IMR-90 (cell line): Measurements from ENCODE around the gene FOXO3. TPM values are rescaled to one million over a fixed set of nuclear protein-coding genes. Genes with fewer than 3 reads are reported as not detected.

Source experiments
- ATAC-seq: fragments of 200-7000 bp; cut with Tn5 transposase; 2 replicates; pipeline ENCODE4 v1.9.1; 2020; ENCODE audit warnings: low read depth, mild to moderate bottlenecking, moderate library complexity
- BruUV-seq: library from RNA; stranded (reverse); fragments of 400-500 nt; replicated peaks from 2 replicates; lab custom pipeline; 2021; lab: Mats Ljungman, UMichigan
- CTCF ChIA-PET: fragments of 300-600 bp; formaldehyde crosslinking; extraction: SDS; loops from one replicate; lab custom pipeline; 2021; ENCODE audit warnings: antibody characterized with exemption; lab: Yijun Ruan, JAX
- POLR2A ChIA-PET: fragments of 300-600 bp; sonication (Branson Sonifier 250); formaldehyde crosslinking; loops from one replicate; lab custom pipeline; 2022; ENCODE audit warnings: antibody characterized with exemption; ENCODE audit not compliant: unreplicated experiment; lab: Charles Lee
- DNase-seq: peaks from one replicate; pipeline ENCODE4 v3.0.0; 2013
- H2AFZ ChIP-seq: replicated peaks from 2 replicates; pipeline ENCODE3; 2013; ENCODE audit warnings: low read length, mild to moderate bottlenecking; ENCODE audit not compliant: poor library complexity
- H2AK5ac ChIP-seq: 2 replicates; pipeline ENCODE4 v1.6.1; 2013; ENCODE audit warnings: low read depth, low read length, inconsistent platforms
- H2AK9ac ChIP-seq: replicated peaks from 2 replicates; pipeline ENCODE3; 2013; ENCODE audit warnings: mild to moderate bottlenecking, low read depth, low read length, moderate library complexity; ENCODE audit not compliant: poor library complexity
- H2BK120ac ChIP-seq: 2 replicates; pipeline ENCODE4 v1.6.1; 2013; ENCODE audit warnings: low read depth, low read length, inconsistent platforms
- H2BK15ac ChIP-seq: 3 replicates; pipeline ENCODE4 v1.6.1; 2013; ENCODE audit warnings: low read depth, low read length, inconsistent platforms
- H2BK20ac ChIP-seq: 2 replicates; pipeline ENCODE4 v1.6.1; 2013; ENCODE audit warnings: low read depth, mild to moderate bottlenecking, inconsistent platforms, low read length, moderate library complexity
- H2BK5ac ChIP-seq: 2 replicates; pipeline ENCODE4 v1.6.1; 2013; ENCODE audit warnings: mild to moderate bottlenecking, low read depth, low read length, inconsistent platforms; ENCODE audit not compliant: poor library complexity, severe bottlenecking
- H3K14ac ChIP-seq: replicated peaks from 2 replicates; pipeline ENCODE4 v1.6.1; 2013; ENCODE audit warnings: low read depth, low read length, inconsistent platforms
- H3K18ac ChIP-seq: 2 replicates; pipeline ENCODE4 v1.6.1; 2013; ENCODE audit warnings: low read depth, low read length, control low read depth
- H3K23ac ChIP-seq: 2 replicates; pipeline ENCODE4 v1.6.1; 2013; ENCODE audit warnings: low read depth, low read length, inconsistent platforms
- H3K27ac ChIP-seq: 2 replicates; pipeline ENCODE4 v1.5.1; 2013; ENCODE audit warnings: mild to moderate bottlenecking, control low read depth, low read length; ENCODE audit not compliant: insufficient read depth
- H3K27me3 ChIP-seq: 2 replicates; pipeline ENCODE4 v1.6.1; 2013; ENCODE audit warnings: low read length; ENCODE audit not compliant: control insufficient read depth, insufficient read depth
- H3K36me3 ChIP-seq: 2 replicates; pipeline ENCODE4 v1.6.1; 2013; ENCODE audit warnings: low read length, mixed read lengths; ENCODE audit not compliant: control insufficient read depth, insufficient read depth
- H3K4ac ChIP-seq: 2 replicates; pipeline ENCODE4 v1.6.1; 2013; ENCODE audit warnings: low read depth, low read length, inconsistent platforms
- H3K4me1 ChIP-seq: 2 replicates; pipeline ENCODE4 v1.6.1; 2013; ENCODE audit warnings: low read length, mixed read lengths; ENCODE audit not compliant: control insufficient read depth, insufficient read depth
- H3K4me2 ChIP-seq: 2 replicates; pipeline ENCODE4 v1.6.1; 2013; ENCODE audit warnings: low read depth, mild to moderate bottlenecking, control low read depth, low read length, moderate library complexity
- H3K4me3 ChIP-seq: 2 replicates; pipeline ENCODE4 v1.5.1; 2013; ENCODE audit warnings: low read depth, mild to moderate bottlenecking, control low read depth, low read length, moderate library complexity; ENCODE audit not compliant: insufficient read depth
- H3K56ac ChIP-seq: 2 replicates; pipeline ENCODE4 v1.6.1; 2013; ENCODE audit warnings: low read length, inconsistent platforms; ENCODE audit not compliant: insufficient read depth; ENCODE audit errors: extremely low read depth
- H3K79me1 ChIP-seq, 2 experiments: 2 replicates each; pipeline ENCODE4 v1.6.1; 2013; ENCODE audit warnings: low read length in 2 of 2, inconsistent platforms in 1 of 2, low read depth in 1 of 2
- H3K9ac ChIP-seq: 2 replicates; pipeline ENCODE4 v1.6.1; 2013; ENCODE audit warnings: low read depth, low read length, control low read depth
- H3K9me1 ChIP-seq: 2 replicates; pipeline ENCODE4 v1.6.1; 2013; ENCODE audit warnings: low read length, inconsistent platforms; ENCODE audit not compliant: insufficient read depth
- H3K9me3 ChIP-seq: 2 replicates; pipeline ENCODE4 v1.6.1; 2013; ENCODE audit warnings: low read length; ENCODE audit not compliant: control insufficient read depth, insufficient read depth
- H4K20me1 ChIP-seq: 2 replicates; pipeline ENCODE4 v1.6.1; 2013; ENCODE audit warnings: low read length, inconsistent platforms; ENCODE audit not compliant: insufficient read depth
- H4K5ac ChIP-seq: 2 replicates; pipeline ENCODE4 v1.6.1; 2013; ENCODE audit warnings: mild to moderate bottlenecking, low read depth, low read length, control low read depth
- H4K8ac ChIP-seq, 2 experiments: 2 replicates each; pipeline ENCODE4 v1.6.1; 2013; ENCODE audit warnings: low read depth in 2 of 2, low read length in 2 of 2, control low read depth in 1 of 2, inconsistent platforms in 1 of 2
- H4K91ac ChIP-seq: 2 replicates; pipeline ENCODE4 v1.6.1; 2013; ENCODE audit warnings: low read depth, low read length, inconsistent platforms; ENCODE audit not compliant: insufficient read depth
- BHLHE40 ChIP-seq: fragments of 150-350 bp; IDR thresholded peaks from 2 replicates; pipeline ENCODE4 v1.6.1; 2016; ENCODE audit warnings: mild to moderate bottlenecking, low read depth, low read length
- CTCF ChIP-seq: conservative IDR thresholded peaks from 2 replicates; pipeline ENCODE4 v1.5.1; 2012; ENCODE audit warnings: mild to moderate bottlenecking, low read depth, low read length, improper control_type of control experiment
- MXI1 ChIP-seq: IDR thresholded peaks from 2 replicates; pipeline ENCODE4 v1.6.1; 2012; ENCODE audit warnings: low read depth, mild to moderate bottlenecking, low read length, moderate library complexity, borderline replicate concordance
- SMC3 ChIP-seq: fragments of 150-350 bp; IDR thresholded peaks from 2 replicates; pipeline ENCODE4 v1.6.1; 2016; ENCODE audit warnings: low read depth, mild to moderate bottlenecking, antibody characterized with exemption, low read length, moderate library complexity
- dilution Hi-C: fragments of 300-500 bp; cut with HindIII; formaldehyde crosslinking; loops from one replicate; pipeline ENCODE4 v1.14.3; 2018; ENCODE audit warnings: low sequenced_read_pairs; ENCODE audit not compliant: unreplicated experiment
- in situ Hi-C: fragments of 300-500 bp; cut with MboI; formaldehyde crosslinking; loops from 3 replicates; pipeline ENCODE4 v1.14.3; 2019; ENCODE audit warnings: low sequenced_read_pairs, inconsistent platforms, mixed read lengths
- intact Hi-C: fragments of 100-400 bp; cut with micrococcal nuclease; formaldehyde crosslinking; loops from 2 replicates; pipeline ENCODE4 v1.10.0; 2022
- polyA plus RNA-seq, 3 experiments: library from polyadenylated mRNA; depleted of rRNA; stranded (reverse); fragments of >200 nt; gene quantifications; 2 replicates each; pipeline ENCODE4 v1.2.3, GENCODE V29; 2012; ENCODE audit warnings: low replicate concordance in 1 of 3
- total RNA-seq: library from RNA; depleted of rRNA; stranded (reverse); fragments of >200 nt; gene quantifications from 2 replicates; pipeline ENCODE4 v1.2.3, GENCODE V29; 2012

Gene FOXO3
- total and polyA plus RNA-seq, 2 of the 4 experiments (the other 2 are of a cell fraction) = 17.5 to 38.7 TPM

GRCh38 chr6:108616973-108617372 lies 56.3 kb downstream of the FOXO3 start:
- Histone ChIP-seq H3K4ac (no peak overlapping the region), H3K56ac (no peak overlapping the region), H3K14ac (no peak overlapping the region), H3K27ac (no peak overlapping the region), H2AK9ac (no peak overlapping the region), H4K20me1 (peaks cover 59% of the 10 kb centered on the region), H3K4me1 (peaks cover 15% of the 10 kb centered on the region), H2BK15ac (no peak overlapping the region), H4K5ac (no peak overlapping the region), H3K18ac (no peak overlapping the region), H2BK20ac (no peak overlapping the region), H2AK5ac (no peak overlapping the region), H3K27me3 (no peaks in the 10 kb centered on the region), H2BK5ac (no peak overlapping the region), H3K4me3 (no peak overlapping the region), H3K9me1 (peaks cover 18% of the 10 kb centered on the region), H2AFZ (no peak overlapping the region), H3K4me2 (no peak overlapping the region), H4K8ac (no peak overlapping the region), H3K23ac (no peak overlapping the region), H3K9me3 (no peaks in the 10 kb centered on the region), H3K79me1 (peaks cover 21 to 56% of the 10 kb centered on the region in 2 experiments), H3K36me3 (no peaks in the 10 kb centered on the region), H3K9ac (no peak overlapping the region), H4K91ac (no peak overlapping the region), H2BK120ac (no peak overlapping the region)
- POLR2A ChIA-PET = no interaction called here
- no TSS peak for BruUV-seq
- in situ Hi-C loops = no loop called here
- TF ChIP-seq CTCF = no peak
- no peak for TF ChIP-seq SMC3
- TF ChIP-seq BHLHE40 = no peak
- no peak for TF ChIP-seq MXI1
- dilution Hi-C loops = no loop called here
- intact Hi-C loops = no loop called here
- DNase-seq = no peak
- CTCF ChIA-PET = no interaction called here
- ATAC-seq = no peak
